GM12892 (cell line): ENCODE data around the gene SDK1.

Experiments used
- DNase-seq: peaks from one replicate; pipeline ENCODE4 v3.0.0; 2011; ENCODE audit not compliant: insufficient read length
- FAIRE-seq: peaks from 2 replicates; lab custom pipeline; 2011; peaks lifted over from hg19 to GRCh38; lab: Jason Lieb, UNC
- POLR2A ChIP-seq: IDR thresholded peaks from 2 replicates; pipeline ENCODE4 v1.6.1; 2011; ENCODE audit warnings: low read depth, low read length, control low read depth
- POLR2AphosphoS5 ChIP-seq: IDR thresholded peaks from 2 replicates; pipeline ENCODE4 v1.6.1; 2011; ENCODE audit warnings: low read depth, low read length, control low read depth
- TAF1 ChIP-seq: IDR thresholded peaks from 2 replicates; pipeline ENCODE4 v1.6.1; 2011; ENCODE audit warnings: low read depth, mild to moderate bottlenecking, control low read depth, low read length, borderline replicate concordance

SDK1 gene

GRCh38 chr7:3781607-3782006 is 480.6 kb downstream of the SDK1 start:
- FAIRE-seq (no peak), DNase-seq (no peak)
- no peak for TF ChIP-seq POLR2AphosphoS5
- TF ChIP-seq POLR2A, result no peak
- no peak for TF ChIP-seq TAF1

DNA sequence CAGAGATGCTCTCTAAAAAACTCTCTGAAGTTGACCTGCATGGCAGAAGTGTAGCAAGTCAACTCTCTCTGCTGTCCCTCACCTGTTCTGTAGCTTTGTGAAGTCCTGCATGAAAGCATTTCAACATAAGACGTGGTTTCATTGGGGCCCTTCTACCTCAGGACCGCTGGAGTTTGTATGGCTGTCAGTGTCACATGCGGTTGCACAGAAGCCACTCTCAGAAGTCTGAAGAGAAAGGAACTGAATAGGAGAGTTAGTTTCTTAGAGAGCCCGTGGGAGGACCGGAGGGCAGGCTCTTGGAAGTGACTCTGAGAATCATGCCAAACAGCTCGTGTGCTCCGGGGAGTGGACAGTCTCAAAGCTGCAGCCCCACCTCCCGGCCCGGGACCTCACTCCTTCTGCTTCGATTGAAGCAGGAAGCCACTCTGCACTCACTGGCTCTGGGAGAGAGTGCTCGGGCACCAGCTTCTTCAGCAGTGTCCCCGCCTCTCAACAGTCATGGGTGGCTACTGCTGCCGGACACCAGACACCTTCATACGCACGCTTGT is 486.7 kb downstream of the SDK1 start:
- no peak for DNase-seq
- no peak for TF ChIP-seq POLR2A
- no peak for TF ChIP-seq POLR2AphosphoS5
- no peak for FAIRE-seq

- DNase-seq, result no peak
- no peak for FAIRE-seq
- no peak for TF ChIP-seq TAF1
- no peak for TF ChIP-seq POLR2AphosphoS5
These were observed 489.8 kb downstream of the SDK1 start for GRCh38 chr7:3790803-3791202.

GRCh38 chr7:3791327-3791726 is 490.3 kb downstream of the SDK1 start:
- DNase-seq, result no peak
- TF ChIP-seq POLR2A (no peak), POLR2AphosphoS5 (no peak), TAF1 (no peak)
- no peak for FAIRE-seq

- FAIRE-seq (no peak), DNase-seq (no peak)
- no peak for TF ChIP-seq TAF1
- TF ChIP-seq POLR2AphosphoS5, result no peak
- no peak for TF ChIP-seq POLR2A
These were observed 494.1 kb downstream of the SDK1 start for GRCh38 chr7:3795141-3795540.

DNA sequence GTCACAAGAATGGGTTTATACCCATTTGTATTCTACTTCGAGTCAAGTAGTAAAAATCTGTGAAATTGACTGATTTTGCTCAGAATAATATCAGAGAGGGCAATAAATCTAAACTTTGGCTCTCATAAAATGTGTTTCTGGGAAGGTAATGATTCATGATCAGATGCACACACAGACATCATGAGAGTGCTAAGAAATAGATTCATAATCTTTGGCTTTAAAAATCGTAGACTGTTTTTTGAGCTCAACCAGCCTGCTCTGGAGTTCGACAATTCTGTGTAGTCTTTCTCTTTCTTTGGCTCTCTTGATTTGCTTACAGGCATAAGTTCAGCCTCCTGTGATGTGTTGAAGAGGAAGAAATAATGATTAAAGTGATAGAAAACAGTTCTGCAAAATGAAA is 494.7 kb downstream of the SDK1 start:
- DNase-seq, result no peak
- TF ChIP-seq TAF1 (no peak), POLR2AphosphoS5 (no peak), POLR2A (no peak)
- no peak for FAIRE-seq

DNA sequence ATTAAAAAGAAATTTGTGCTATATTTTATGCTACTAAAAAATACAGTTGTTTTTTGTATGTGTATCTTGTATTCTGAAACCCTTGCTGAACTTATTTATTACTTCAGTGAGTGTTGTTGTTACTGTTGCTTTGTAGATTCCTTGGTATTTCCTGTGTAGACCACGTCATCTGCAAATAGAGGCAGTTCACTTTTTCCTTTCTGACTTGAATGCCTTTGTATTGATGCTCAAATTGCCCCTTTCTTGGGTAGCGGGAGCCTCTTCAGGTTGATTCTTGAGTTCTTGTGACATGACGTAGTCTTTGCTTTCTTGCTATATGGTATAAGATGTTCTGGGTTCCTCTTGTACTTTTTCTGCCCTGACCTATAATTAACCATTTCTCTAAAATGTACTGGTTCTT is 504.1 kb downstream of the SDK1 start:
- DNase-seq (no peak), FAIRE-seq (no peak)
- TF ChIP-seq POLR2A (no peak), TAF1 (no peak), POLR2AphosphoS5 (no peak)

DNA sequence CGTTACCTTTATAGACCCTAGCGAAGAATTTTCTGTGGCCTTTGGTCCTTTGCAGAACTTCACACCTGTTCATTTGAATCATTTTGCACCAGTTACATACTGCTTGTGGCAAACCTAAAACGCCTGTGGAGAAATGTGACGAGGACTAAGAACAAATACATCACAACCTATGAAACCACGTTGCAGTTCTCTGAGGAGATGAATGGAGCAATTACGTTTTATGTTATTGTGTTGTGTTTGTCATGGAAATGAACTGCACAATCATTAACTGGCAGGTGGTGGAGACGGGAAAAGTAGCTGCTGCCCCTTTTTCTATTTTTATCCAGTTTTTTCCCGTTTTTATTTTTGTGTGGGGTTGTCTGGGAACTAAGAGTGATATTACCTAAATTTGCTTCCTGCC is 505.5 kb downstream of the SDK1 start:
- TF ChIP-seq POLR2AphosphoS5, result no peak
- TF ChIP-seq TAF1, result no peak
- no peak for TF ChIP-seq POLR2A
- DNase-seq (no peak), FAIRE-seq (no peak)

DNA sequence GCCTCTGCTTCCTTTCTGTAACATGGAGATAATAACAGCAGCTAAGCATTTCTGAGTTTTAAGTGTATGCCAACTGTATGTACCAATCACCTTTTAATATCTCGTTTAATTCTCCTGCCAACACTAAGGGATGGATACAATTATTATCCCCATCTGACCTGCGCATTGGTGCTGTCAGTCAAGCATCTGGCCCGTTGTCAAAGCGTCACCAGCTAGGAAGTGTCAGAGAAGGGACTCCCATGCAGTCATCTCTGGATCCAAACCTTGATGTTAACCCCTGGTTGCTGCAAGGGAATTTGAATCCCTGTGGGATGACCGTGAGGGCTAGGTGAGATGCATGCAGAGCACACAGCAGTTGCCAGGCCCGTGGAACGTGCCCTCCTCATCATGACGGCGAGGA is 506.8 kb downstream of the SDK1 start:
- no peak for FAIRE-seq
- TF ChIP-seq TAF1 (no peak), POLR2A (no peak), POLR2AphosphoS5 (no peak)
- DNase-seq, result no peak

DNA sequence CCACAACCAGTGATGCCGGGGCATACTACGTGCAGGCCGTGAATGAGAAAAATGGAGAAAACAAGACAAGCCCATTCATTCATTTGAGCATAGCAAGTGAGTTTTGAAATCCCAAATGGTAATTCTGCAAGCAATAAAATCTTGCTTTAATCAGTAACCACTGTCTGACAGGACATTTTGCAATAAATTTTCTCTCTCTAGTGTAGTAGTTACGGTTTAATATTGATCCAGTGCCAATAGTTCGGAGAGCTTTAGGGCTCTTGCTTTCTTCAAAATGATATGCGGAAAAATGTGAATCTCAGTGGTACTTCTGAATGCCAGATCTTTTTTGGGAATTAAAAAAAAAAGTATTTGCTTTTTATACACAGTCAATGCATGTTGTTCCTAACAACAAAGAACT is 520.4 kb downstream of the SDK1 start:
- DNase-seq (no peak), FAIRE-seq (no peak)
- no peak for TF ChIP-seq TAF1
- TF ChIP-seq POLR2A, result no peak
- no peak for TF ChIP-seq POLR2AphosphoS5

DNA sequence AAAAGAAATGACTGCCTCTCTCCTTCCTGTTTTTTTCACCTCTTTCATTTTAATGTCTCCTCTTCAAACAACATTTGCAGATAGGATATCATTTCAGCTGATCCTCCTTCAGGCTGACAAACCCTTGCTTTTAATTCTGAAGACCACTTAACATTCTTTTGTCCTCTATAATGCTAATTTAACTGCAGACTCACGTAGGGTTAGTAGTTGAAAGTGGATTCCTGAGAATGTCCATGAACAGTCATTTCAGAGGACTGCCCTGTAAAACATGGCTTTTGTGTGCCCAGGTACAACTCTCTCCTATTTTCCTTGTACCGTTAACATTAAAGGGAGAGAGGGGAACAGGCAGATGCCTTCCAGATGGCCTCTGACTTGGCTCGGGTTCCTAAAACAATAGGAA is 524.4 kb downstream of the SDK1 start:
- no peak for TF ChIP-seq TAF1
- TF ChIP-seq POLR2A, result no peak
- TF ChIP-seq POLR2AphosphoS5, result no peak
- no peak for FAIRE-seq
- DNase-seq, result no peak

DNA sequence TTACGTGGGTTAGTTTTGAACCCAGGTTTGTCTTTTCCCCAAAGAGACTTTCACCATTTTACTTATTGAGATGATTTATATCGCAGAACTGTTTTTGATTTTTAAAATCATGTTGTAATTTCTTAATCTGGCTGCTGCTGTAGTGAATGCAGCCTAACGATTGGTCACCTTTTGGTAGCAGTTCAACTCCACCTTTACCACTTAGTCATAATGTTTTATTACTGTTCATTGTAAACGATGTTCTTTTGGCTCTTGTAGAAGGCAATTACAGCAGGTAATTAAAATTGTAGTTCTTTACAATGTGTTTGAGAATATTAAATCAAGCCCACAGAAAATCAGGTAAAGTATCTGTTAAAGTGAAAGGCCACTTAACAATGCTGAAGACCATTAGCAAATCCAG is 531.1 kb downstream of the SDK1 start:
- TF ChIP-seq POLR2A (no peak), TAF1 (no peak), POLR2AphosphoS5 (no peak)
- DNase-seq, result no peak
- no peak for FAIRE-seq

DNA sequence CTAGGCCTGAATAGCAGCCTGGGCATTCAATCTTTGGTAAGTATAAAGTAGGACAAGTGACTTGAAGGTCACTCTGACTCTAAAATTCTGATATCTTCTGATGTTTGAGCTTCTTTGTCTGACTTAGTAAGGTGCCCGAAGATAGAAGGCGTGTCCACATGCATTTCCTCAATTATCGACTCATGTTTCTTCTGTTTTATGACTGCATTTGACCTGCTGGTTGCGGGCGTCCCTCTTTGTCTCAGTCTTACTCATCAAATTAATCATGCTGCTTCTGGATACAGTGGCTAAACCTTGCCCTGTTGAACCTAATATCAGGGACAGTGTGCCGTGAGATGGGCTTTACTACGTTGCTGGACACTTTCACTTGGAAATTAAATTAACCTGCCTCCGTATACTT is 534.1 kb downstream of the SDK1 start:
- TF ChIP-seq POLR2A (no peak), TAF1 (no peak), POLR2AphosphoS5 (no peak)
- no peak for DNase-seq
- no peak for FAIRE-seq
